GM19193 (cell line): ENCODE results near the gene PCK2.

Experiments
- POLR2A ChIP-seq: IDR thresholded peaks from 4 replicates; pipeline ENCODE4 v1.6.1; 2011; ENCODE audit not compliant: insufficient read depth, insufficient read length; ENCODE audit errors: extremely low read depth

PCK2 gene

DNA sequence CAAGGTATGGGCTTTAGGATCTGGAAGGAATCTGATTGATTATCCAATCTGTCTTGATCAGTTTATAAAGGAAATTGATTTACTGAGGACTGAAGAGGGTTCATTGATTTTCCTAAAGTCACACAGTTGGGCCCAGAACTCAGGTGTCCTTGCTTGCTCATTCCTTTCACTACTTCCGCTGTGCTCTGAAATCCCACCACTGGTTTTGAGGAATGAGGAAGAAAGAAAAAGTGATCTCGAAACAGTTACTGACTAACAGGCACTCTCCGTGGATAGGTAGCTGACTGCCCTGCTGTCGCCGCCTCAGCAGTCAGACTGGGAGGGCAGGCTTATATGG is 36.2 kb downstream of the PCK2 start, which contains the start of gene FITM1:
TSS of gene FITM1 (plus strand) at position 280 of the 337 bp plus-strand sequence. CDS start 905 bp downstream, outside the sequence.
- no peak for TF ChIP-seq POLR2A

- TF ChIP-seq POLR2A: no peak
These were observed 36.8 kb downstream of the PCK2 start for GRCh38 chr14:24130717-24131548.

DNA sequence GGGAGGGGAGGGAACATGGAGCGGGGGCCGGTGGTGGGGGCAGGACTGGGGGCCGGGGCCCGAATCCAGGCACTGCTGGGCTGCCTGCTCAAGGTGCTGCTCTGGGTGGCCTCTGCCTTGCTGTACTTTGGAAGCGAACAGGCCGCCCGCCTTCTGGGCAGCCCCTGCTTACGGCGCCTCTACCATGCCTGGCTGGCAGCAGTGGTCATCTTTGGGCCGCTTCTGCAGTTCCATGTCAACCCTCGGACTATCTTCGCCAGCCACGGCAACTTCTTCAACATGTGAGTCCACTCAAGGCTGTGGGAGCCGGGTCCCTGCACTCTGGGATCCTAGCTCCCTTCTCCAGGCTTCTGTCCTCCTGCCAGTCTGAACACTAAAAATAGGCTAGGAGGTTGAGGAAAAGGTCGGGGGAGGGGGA is 37.4 kb downstream of the PCK2 start:
- no peak for TF ChIP-seq POLR2A

DNA sequence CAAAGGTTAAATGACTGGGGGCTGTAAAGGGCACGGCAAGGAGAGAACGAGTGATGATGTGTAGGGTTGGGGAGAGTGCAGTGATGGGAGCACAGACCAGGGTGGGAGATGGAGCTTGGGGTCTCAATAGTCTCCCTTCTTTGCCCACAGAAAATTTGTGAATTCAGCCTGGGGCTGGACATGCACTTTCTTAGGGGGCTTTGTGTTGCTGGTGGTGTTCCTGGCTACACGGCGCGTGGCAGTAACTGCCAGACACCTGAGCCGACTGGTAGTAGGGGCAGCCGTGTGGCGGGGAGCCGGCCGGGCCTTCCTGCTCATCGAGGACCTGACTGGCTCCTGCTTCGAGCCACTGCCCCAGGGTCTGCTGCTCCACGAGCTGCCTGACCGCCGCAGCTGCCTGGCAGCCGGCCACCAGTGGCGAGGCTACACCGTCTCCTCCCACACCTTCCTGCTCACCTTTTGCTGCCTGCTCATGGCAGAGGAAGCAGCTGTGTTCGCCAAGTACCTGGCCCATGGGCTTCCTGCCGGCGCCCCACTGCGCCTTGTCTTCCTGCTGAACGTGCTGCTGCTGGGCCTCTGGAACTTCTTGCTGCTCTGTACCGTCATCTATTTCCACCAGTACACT is 38.1 kb downstream of the PCK2 start:
- no peak for TF ChIP-seq POLR2A

GRCh38 chr14:24132976-24133375 is 38.9 kb downstream of the PCK2 start:
- TF ChIP-seq POLR2A: no peak

DNA sequence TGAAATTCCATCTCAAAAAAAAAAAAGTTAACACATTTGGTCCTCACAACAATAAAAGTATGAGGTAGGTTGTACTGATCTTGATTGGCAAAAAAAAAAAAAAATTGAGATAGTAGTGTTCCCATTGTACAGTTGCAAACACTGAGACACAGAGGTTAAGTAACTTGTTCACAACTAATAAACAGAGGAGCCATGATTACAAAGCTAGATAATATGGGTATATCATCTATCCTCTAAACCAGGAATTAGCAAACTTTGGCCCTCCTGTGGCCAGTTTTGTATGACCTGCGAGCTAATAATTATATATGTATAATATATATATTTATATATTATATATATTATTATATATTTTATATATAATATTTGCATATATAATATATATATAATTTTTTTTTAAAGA is 39.6 kb downstream of the PCK2 start:
- TF ChIP-seq POLR2A: no peak

- no peak for TF ChIP-seq POLR2A
These were observed 41.4 kb downstream of the PCK2 start for GRCh38 chr14:24135584-24135833.

- TF ChIP-seq POLR2A: peak; percentile 67
These were observed 41.9 kb downstream of the PCK2 start, which contains the start of gene PSME1 for GRCh38 chr14:24135834-24136683. Gene PSME1 (plus strand): TSS chr14:24136194. CDS start chr14:24136263, 69 bp downstream.

- TF ChIP-seq POLR2A: no peak
These were observed 42.8 kb downstream of the PCK2 start for GRCh38 chr14:24136684-24137528.

GRCh38 chr14:24137529-24138395 is 43.7 kb downstream of the PCK2 start:
- peak; percentile 15 for TF ChIP-seq POLR2A

DNA sequence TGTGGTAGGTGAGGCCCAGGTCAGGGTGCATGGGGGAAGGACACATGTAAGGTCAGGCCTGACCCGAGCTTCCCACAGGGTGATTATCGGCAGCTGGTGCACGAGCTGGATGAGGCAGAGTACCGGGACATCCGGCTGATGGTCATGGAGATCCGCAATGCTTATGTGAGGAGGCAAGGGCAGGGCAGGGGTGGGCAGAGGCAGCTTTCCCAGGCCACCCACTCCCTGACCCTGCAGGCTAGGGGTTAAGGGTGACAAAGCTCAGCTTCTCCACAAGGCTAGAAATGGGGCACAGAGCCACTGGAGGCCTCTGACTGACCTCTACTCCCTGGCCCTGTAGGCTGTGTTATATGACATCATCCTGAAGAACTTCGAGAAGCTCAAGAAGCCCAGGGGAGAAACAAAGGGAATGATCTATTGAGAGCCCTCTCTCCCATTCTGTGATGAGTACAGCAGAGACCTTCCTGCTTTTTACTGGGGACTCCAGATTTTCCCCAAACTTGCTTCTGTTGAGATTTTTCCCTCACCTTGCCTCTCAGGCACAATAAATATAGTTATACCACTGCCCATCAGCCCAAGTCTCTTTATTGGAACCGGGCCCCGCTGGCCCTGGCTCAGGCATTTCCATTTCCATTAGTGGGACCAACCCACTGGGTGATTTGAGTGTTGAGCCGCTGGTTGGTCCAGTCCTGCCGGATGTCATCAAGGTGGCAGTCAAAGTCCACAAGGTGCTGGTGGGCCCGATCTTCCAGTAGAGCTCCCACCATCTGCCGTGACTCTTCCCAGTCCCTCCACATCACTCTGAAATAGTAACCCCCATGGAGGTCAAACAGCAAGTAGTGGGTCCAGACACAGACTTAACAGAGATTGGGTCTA is 44.5 kb downstream of the PCK2 start:
- TF ChIP-seq POLR2A: no peak

DNA sequence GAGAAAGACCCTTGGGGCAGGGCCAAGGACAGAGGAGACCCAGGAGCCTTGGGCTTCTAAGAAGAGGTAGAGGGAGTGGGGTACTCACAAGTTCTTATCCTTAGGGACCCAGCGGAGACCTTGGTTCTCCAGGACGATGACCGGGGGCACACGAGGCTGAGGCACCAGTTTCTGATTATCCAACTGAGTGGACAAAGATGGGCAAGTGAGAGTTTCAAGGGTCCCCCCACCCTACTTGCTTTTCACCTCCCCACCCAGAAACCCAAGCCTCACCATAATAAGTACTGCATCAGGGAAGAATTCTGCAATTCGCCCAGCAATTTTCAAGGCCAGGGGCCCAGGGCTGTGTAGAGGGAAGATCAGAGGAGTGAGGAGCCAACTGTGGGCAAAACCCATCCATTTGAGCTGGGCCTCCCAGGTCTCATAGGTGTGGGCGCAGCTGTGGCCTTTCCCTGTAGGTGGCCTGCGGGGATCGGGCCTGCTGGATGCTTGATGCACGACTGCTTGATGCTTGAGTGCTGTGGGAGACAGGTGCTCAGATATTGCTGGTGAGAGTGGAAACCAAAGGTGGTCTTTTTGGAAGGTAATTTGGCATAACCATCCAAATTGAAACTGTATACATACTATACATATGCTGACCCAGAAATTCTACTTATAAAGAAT is 45.3 kb downstream of the PCK2 start:
- peak; percentile 32 for TF ChIP-seq POLR2A

GRCh38 chr14:24141097-24141880 is 47.2 kb downstream of the PCK2 start, which contains the start of gene EMC9:
Gene EMC9 (minus strand): TSS chr14:24141591. CDS start chr14:24141304, 287 bp downstream.
- TF ChIP-seq POLR2A: peak; percentile 91
